C4-2B (cell line): ENCODE measurements around the gene MAGI2.

ENCODE experiments used
- ZFX ChIP-seq: fragments of 450-650 bp; IDR thresholded peaks from 2 replicates; pipeline ENCODE4 v1.6.1; 2017
- TF ChIP-seq, protein P1 (sequence below): fragments of 450-650 bp; conservative IDR thresholded peaks from 2 replicates; pipeline ENCODE4 v1.5.1; 2017; ENCODE audit warnings: mild to moderate bottlenecking

DNA sequence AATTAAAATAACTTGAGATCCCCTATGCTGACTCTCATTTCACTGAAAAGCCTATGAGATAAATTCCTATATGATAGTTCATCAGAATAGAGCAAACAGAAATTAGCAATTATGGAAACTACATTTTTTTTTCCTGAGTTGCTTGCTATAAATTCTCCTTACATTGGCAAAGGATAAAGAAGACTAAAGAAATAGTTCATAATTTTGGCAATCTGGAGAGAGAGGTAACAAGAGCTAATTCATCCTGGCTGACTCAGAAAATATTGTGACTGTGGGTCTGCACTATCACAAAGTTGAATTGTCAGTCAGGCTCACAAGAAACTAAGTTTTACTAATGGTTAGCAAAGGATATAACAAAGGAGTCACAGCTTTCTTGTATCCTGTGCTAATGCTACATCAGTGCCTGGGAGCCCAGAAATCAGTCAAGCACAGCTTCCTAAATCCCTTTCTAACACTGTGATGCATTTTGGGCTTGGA, 483.0 kb downstream of the MAGI2 start:
- TF ChIP-seq, protein P1, sequence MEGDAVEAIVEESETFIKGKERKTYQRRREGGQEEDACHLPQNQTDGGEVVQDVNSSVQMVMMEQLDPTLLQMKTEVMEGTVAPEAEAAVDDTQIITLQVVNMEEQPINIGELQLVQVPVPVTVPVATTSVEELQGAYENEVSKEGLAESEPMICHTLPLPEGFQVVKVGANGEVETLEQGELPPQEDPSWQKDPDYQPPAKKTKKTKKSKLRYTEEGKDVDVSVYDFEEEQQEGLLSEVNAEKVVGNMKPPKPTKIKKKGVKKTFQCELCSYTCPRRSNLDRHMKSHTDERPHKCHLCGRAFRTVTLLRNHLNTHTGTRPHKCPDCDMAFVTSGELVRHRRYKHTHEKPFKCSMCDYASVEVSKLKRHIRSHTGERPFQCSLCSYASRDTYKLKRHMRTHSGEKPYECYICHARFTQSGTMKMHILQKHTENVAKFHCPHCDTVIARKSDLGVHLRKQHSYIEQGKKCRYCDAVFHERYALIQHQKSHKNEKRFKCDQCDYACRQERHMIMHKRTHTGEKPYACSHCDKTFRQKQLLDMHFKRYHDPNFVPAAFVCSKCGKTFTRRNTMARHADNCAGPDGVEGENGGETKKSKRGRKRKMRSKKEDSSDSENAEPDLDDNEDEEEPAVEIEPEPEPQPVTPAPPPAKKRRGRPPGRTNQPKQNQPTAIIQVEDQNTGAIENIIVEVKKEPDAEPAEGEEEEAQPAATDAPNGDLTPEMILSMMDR: no peak
- no peak for TF ChIP-seq ZFX
